ENCODE results near the gene PTPRN2. TPM values are rescaled to one million over a fixed set of nuclear protein-coding genes. Genes with fewer than 3 reads are reported as not detected.

Gene PTPRN2
- total and polyA plus RNA-seq, 2 of the 13 experiments (the other 11 are each of a cell fraction or from before 2014, with no cell fraction given), result 2.5 to 24.2 TPM

GRCh38 chr7:157841773-157842370 is 745.8 kb downstream of the PTPRN2 start:
- H4K20me1 ChIP-seq (ENCODE audit: insufficient read depth, low read length), result peaks cover 13% of the 10 kb centered on the region; the same call in 1 of the 2 replicates
- in situ Hi-C loops (cut with HindIII; ENCODE audit: extremely low pct_ligation_motif_present, low pct_unique_long_range_greater_than_20kb) (no loop called here), intact Hi-C loops (cut with micrococcal nuclease; ENCODE audit: unreplicated experiment) (no loop called here)
- POLR2A ChIA-PET, result no interaction called here
- ATAC-seq (no peak), DNase-seq (ENCODE audit: low spot score) (no peak), FAIRE-seq (no peak)
- H3K4me2 ChIP-seq (ENCODE audit: low read depth, low read length), result no peak overlapping the region
- H3K36me3 ChIP-seq (replicated peaks in 1 of 2; ENCODE audit: control insufficient read depth in 1 of 2, insufficient read depth in 2 of 2, low read length in 2 of 2), result no peaks in the 10 kb centered on the region
- H3K79me2 ChIP-seq (ENCODE audit: insufficient read depth, low read length), result no peaks in the 10 kb centered on the region
- TF ChIP-seq ZNF496 (CRISPR knock-in tag; IDR thresholded peaks at IDR 0.05; ENCODE audit: insufficient replicate concordance) (no peak), NRL (CRISPR knock-in tag; IDR thresholded peaks at IDR 0.05; ENCODE audit: borderline replicate concordance) (no peak), NFIB (CRISPR knock-in tag; IDR thresholded peaks at IDR 0.05; ENCODE audit: borderline replicate concordance) (no peak)
- H3K9me3 ChIP-seq (ENCODE audit: low read length), result no peaks in the 10 kb centered on the region
- H3K4me1 ChIP-seq (ENCODE audit: insufficient read depth, low read length), result no peaks in the 10 kb centered on the region
- WGBS (ENCODE audit: low lambda C conversion rate), result 68% methylated on average over 14 of the region's 14 CpGs
- no peak overlapping the region for H3K4me3 ChIP-seq (replicated peaks in 1 of 3; ENCODE audit: insufficient read depth in 1 of 3, low read depth in 2 of 3, low read length in 3 of 3)
- H3K27ac ChIP-seq (ENCODE audit: extremely low read length, insufficient read depth, low read length), result no peak overlapping the region
- no TSS peak for BruUV-seq (replicated peaks)
- H3K27me3 ChIP-seq (ENCODE audit: control insufficient read depth in 1 of 2, insufficient read depth in 2 of 2, low read length in 2 of 2), result peaks cover 3 to 18% of the 10 kb centered on the region in 2 experiments; a peak in 2 of 5 replicates
- CTCF ChIA-PET (ENCODE audit: low intra/inter-chr PET ratio, low total read pairs), result no interaction called here
- H2AFZ ChIP-seq (ENCODE audit: low read length), result no peak overlapping the region
- no peak overlapping the region for H3K9ac ChIP-seq (ENCODE audit: insufficient read depth, low read depth, low read length)

DNA sequence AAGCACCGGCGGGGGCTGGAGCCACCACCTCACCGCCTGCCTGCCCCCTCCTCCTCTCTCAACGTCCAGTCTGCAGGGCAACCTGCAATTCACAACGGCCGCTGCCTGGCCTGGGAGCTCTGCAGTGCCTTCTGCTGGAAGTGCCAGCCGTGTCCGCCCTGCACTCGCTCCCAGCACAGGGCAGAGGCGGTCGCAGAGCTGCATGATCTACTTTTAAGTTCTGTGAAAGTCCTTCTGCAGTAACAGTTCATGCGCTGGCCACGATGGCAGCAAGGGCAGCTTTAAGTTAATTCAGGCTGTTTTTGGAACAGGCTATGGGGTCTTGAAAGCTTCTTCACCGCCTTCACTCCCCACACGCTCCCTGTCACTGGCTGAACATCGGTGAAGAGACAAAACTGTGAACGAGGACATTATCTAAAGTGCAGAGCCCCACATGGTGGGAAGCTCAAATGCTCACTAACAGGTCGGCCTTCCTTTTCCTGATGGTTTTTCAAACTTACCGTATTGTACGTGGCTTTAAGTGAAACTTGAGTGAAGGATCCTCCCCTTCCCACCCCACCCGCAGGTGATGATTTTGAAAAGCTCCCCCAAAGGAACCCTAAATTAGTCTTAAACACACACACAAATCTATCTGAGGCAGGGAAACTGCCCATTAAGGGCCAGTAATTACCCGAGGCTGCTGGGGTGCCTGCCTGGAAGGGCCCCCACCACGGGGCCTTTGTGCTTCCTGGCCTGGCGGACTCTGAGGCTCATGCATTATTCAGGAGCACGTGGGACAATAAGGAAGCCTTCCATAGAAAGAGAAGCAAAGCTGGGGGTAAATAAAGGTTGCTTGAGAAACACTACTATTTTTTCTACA is 746.5 kb downstream of the PTPRN2 start:
- H3K4me2 ChIP-seq (ENCODE audit: low read depth, low read length), result no peak overlapping the region
- no peak overlapping the region for H3K27ac ChIP-seq (ENCODE audit: extremely low read length, insufficient read depth, low read length)
- intact Hi-C loops (cut with micrococcal nuclease; ENCODE audit: unreplicated experiment), result no loop called here
- ChIA-PET POLR2A (no interaction called here), CTCF (ENCODE audit: low intra/inter-chr PET ratio, low total read pairs) (no interaction called here)
- H3K4me1 ChIP-seq (ENCODE audit: insufficient read depth, low read length), result no peaks in the 10 kb centered on the region
- TF ChIP-seq POLR2AphosphoS2 (IDR thresholded peaks at IDR 0.05; ENCODE audit: low read depth, low read length), result no peak
- peak; percentile 9 for TF ChIP-seq HNRNPLL (IDR thresholded peaks at IDR 0.05; ENCODE audit: low read depth, low read length, poor library complexity, severe bottlenecking)
- TF ChIP-seq, protein P1, sequence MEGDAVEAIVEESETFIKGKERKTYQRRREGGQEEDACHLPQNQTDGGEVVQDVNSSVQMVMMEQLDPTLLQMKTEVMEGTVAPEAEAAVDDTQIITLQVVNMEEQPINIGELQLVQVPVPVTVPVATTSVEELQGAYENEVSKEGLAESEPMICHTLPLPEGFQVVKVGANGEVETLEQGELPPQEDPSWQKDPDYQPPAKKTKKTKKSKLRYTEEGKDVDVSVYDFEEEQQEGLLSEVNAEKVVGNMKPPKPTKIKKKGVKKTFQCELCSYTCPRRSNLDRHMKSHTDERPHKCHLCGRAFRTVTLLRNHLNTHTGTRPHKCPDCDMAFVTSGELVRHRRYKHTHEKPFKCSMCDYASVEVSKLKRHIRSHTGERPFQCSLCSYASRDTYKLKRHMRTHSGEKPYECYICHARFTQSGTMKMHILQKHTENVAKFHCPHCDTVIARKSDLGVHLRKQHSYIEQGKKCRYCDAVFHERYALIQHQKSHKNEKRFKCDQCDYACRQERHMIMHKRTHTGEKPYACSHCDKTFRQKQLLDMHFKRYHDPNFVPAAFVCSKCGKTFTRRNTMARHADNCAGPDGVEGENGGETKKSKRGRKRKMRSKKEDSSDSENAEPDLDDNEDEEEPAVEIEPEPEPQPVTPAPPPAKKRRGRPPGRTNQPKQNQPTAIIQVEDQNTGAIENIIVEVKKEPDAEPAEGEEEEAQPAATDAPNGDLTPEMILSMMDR (CRISPR knock-in tag; IDR thresholded peaks at IDR 0.05), result 0 out of 2 replicates have a peak, but pooled peaks have one; percentile 16
- TF ChIP-seq ZBTB33 (CRISPR knock-in tag; IDR thresholded peaks at IDR 0.05), result 0 out of 2 replicates have a peak, but pooled peaks have one; percentile 35
- no TSS peak for BruUV-seq (replicated peaks)
- H3K36me3 ChIP-seq (replicated peaks in 1 of 2; ENCODE audit: control insufficient read depth in 1 of 2, insufficient read depth in 2 of 2, low read length in 2 of 2), result no peaks in the 10 kb centered on the region
- 65% methylated on average over 21 of the region's 25 CpGs for WGBS (ENCODE audit: low lambda C conversion rate)
- H3K27me3 ChIP-seq (ENCODE audit: control insufficient read depth in 1 of 2, insufficient read depth in 2 of 2, low read length in 2 of 2), result peaks cover 3 to 18% of the 10 kb centered on the region in 2 experiments; a peak in 2 of 5 replicates
- no peak overlapping the region for H3K9ac ChIP-seq (ENCODE audit: insufficient read depth, low read depth, low read length)
- H3K9me3 ChIP-seq (ENCODE audit: low read length), result no peaks in the 10 kb centered on the region
- no peaks in the 10 kb centered on the region for H3K79me2 ChIP-seq (ENCODE audit: insufficient read depth, low read length)
- in situ Hi-C loops (cut with HindIII; ENCODE audit: extremely low pct_ligation_motif_present, low pct_unique_long_range_greater_than_20kb), result no loop called here
- no peak overlapping the region for H2AFZ ChIP-seq (ENCODE audit: low read length)
- peaks cover 13% of the 10 kb centered on the region; the same call in 1 of the 2 replicates for H4K20me1 ChIP-seq (ENCODE audit: insufficient read depth, low read length)
- FAIRE-seq, result no peak
- H3K4me3 ChIP-seq (replicated peaks in 1 of 3; ENCODE audit: insufficient read depth in 1 of 3, low read depth in 2 of 3, low read length in 3 of 3), result no peak overlapping the region
- DNase-seq (ENCODE audit: low spot score), result no peak
- peak; percentile 57 for ATAC-seq
